Esophagus squamous epithelium (tissue), 5 donors: Measurements from ENCODE around the gene DPP4. TPM values are rescaled to one million over a fixed set of nuclear protein-coding genes. Genes with fewer than 3 reads are reported as not detected.

Experiments
- DNase-seq: peaks from one replicate; lab custom pipeline; 2025; lab: John Stamatoyannopoulos, UW
- H3K27ac ChIP-seq, 4 donors: fragments of 200-600 bp; sonication (generic); one replicate each; pipeline ENCODE4 v1.5.1; 2016 to 2019; ENCODE audit warnings: mild to moderate bottlenecking in 1 of 4
- H3K27me3 ChIP-seq, 4 donors: fragments of 200-600 bp; sonication (generic); 1 replicate in 3 of 4; 2 replicates in 1 of 4; pipeline versions ENCODE4 v1.5.1 to v1.6.0; 2017 to 2021; ENCODE audit warnings: antibody characterized with exemption in 1 of 4
- H3K36me3 ChIP-seq, 3 donors: fragments of 200-600 bp; sonication (generic); one replicate each; pipeline ENCODE4 v1.5.1; 2016 to 2019
- H3K4me1 ChIP-seq, 3 donors: fragments of 200-600 bp; sonication (generic); one replicate each; pipeline ENCODE4 v1.5.1; 2017 to 2019
- H3K4me3 ChIP-seq, 4 donors: fragments of 200-600 bp; sonication (generic); 1 replicate in 3 of 4; 2 replicates in 1 of 4; pipeline ENCODE4 v1.5.1; 2016 to 2019; ENCODE audit warnings: mild to moderate bottlenecking in 2 of 4, moderate library complexity in 1 of 4
- H3K9me3 ChIP-seq, 3 donors: fragments of 200-600 bp; sonication (generic); one replicate each; pipeline ENCODE4 v1.5.1; 2016 to 2019
- CTCF ChIP-seq, 6 experiments: fragments of 450-650 bp in 4 of 6; fragments of 200-600 bp in 2 of 6; sonication (generic) in 2 of 6; IDR thresholded peaks; one replicate each; pipeline ENCODE4 v1.5.1; 2016 to 2019; ENCODE audit warnings: antibody characterized with exemption in 6 of 6, mild to moderate bottlenecking in 4 of 6, moderate library complexity in 4 of 6
- POLR2A ChIP-seq, 4 donors: fragments of 450-650 bp; IDR thresholded peaks; one replicate each; pipeline ENCODE4 v1.6.1; 2017; ENCODE audit warnings: antibody characterized with exemption in 4 of 4, mild to moderate bottlenecking in 4 of 4, moderate library complexity in 3 of 4
- WGBS, 2 donors: methylation state at CpG; one replicate each; pipeline ENCODE4 v1.1.5; 2018; 5-methylcytosine and 5-hydroxymethylcytosine counted together
- intact Hi-C: fragments of 100-400 bp; cut with DNase I; formaldehyde crosslinking; loops from one replicate; pipeline ENCODE4 v1.15.0; 2022
- total RNA-seq, 4 donors: library from RNA; depleted of rRNA; stranded (reverse); fragments of >200 nt; gene quantifications; one replicate each; pipeline ENCODE4 v1.1.0, GENCODE V29; 2016
- donor health status: DM: yes; HTN: yes; CAD: no.

DPP4 gene
- total RNA-seq, 4 donors from 2014 or later: 0.97 to 3.1 (median 3.0) TPM; not detected in 1

- TF ChIP-seq CTCF (IDR thresholded peaks at IDR 0.05): no peak
- Histone ChIP-seq H3K27me3 (no peaks in the 10 kb centered on the region), H3K27ac (no peak overlapping the region), H3K36me3 (no peaks in the 10 kb centered on the region), H3K4me3 (no peak overlapping the region), H3K4me1 (peaks cover 0 to 8% (median 5%) of the 10 kb centered on the region in 3 donors), H3K9me3 (no peaks in the 10 kb centered on the region)
- DNase-seq: no peak
- WGBS, 2 donors: 51 to 66% methylated on average over 3 to 4 of the region's 4 CpGs
- intact Hi-C loops: no loop called here
Observed at GRCh38 chr2:162028511-162028910, 45.5 kb downstream of the DPP4 start.

- intact Hi-C loops: no loop called here
- Histone ChIP-seq H3K4me1 (peaks cover 0 to 8% (median 5%) of the 10 kb centered on the region in 3 donors), H3K36me3 (no peaks in the 10 kb centered on the region), H3K27ac (no peak overlapping the region), H3K4me3 (no peak overlapping the region), H3K9me3 (no peaks in the 10 kb centered on the region), H3K27me3 (no peaks in the 10 kb centered on the region)
- DNase-seq: no peak
- TF ChIP-seq CTCF (IDR thresholded peaks at IDR 0.05) (no peak), POLR2A (IDR thresholded peaks at IDR 0.05) (no peak)
- 58 to 64% methylated on average over 6 of the region's 6 CpGs for WGBS, 2 donors
Observed at GRCh38 chr2:162025121-162025911, 48.7 kb downstream of the DPP4 start.

GRCh38 chr2:162022290-162022945 lies 51.6 kb downstream of the DPP4 start:
- no peak overlapping the region for H3K27ac ChIP-seq
- intact Hi-C loops: no loop called here
- 49 to 60% methylated on average over 3 of the region's 3 CpGs for WGBS, 2 donors
- no peaks in the 10 kb centered on the region for H3K27me3 ChIP-seq
- no peaks in the 10 kb centered on the region for H3K4me1 ChIP-seq
- no peak overlapping the region for H3K4me3 ChIP-seq
- TF ChIP-seq POLR2A (IDR thresholded peaks at IDR 0.05) (no peak), CTCF (IDR thresholded peaks at IDR 0.05) (no peak)
- no peaks in the 10 kb centered on the region for H3K36me3 ChIP-seq
- no peaks in the 10 kb centered on the region for H3K9me3 ChIP-seq
- no peak for DNase-seq

DNA sequence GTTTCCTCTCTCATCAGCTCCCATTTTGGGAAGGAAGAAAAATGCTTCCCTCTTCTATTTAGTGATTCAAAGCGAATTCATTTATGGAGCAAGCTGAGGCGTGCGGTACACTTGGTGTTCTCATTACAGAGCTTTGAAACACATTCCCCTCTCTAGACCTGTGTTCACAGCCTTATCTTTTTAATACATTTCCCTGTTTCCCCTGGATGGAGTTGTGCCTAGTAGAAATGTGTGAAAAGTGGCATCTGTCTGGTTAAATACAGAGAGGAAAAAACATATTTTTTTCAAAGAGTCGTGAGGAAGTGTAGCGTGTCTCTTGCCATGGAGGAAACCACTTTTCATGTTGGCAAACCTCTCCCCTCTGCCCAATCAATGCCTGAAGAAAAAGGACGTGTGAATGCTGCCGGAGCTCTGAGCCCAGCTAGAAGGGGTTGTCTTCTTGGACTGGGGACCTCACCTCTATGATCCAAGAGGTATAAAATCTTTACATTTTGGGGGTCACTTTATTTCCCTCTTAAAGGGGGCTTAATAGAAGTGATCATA lies 52.4 kb downstream of the DPP4 start:
- intact Hi-C loops: no loop called here
- TF ChIP-seq POLR2A (IDR thresholded peaks at IDR 0.05): no peak
- no peak for TF ChIP-seq CTCF (IDR thresholded peaks at IDR 0.05)
- no peaks in the 10 kb centered on the region for H3K9me3 ChIP-seq
- H3K27ac ChIP-seq: no peak overlapping the region
- no peaks in the 10 kb centered on the region for H3K4me1 ChIP-seq
- WGBS, 2 donors: 79 to 88% methylated on average over 7 of the region's 7 CpGs
- no peaks in the 10 kb centered on the region for H3K27me3 ChIP-seq
- no peak for DNase-seq
- no peaks in the 10 kb centered on the region for H3K36me3 ChIP-seq
- no peak overlapping the region for H3K4me3 ChIP-seq

GRCh38 chr2:162018530-162018929 lies 55.5 kb downstream of the DPP4 start:
- Histone ChIP-seq H3K4me3 (no peak overlapping the region), H3K9me3 (no peaks in the 10 kb centered on the region), H3K36me3 (no peaks in the 10 kb centered on the region), H3K4me1 (no peaks in the 10 kb centered on the region), H3K27ac (no peak overlapping the region), H3K27me3 (no peaks in the 10 kb centered on the region)
- TF ChIP-seq POLR2A (IDR thresholded peaks at IDR 0.05): no peak
- no peak for TF ChIP-seq CTCF (IDR thresholded peaks at IDR 0.05)
- DNase-seq: no peak
- WGBS, 2 donors: 69 to 80% methylated on average over 8 of the region's 8 CpGs
- intact Hi-C loops: no loop called here
